OCI-LY3 (cell line): ENCODE measurements around the gene ZBTB7C.

Experiments
- H2AFZ ChIP-seq: fragments of 200-600, 300-600 bp; shearing (Covaris generic); 2 replicates; pipeline ENCODE4 v1.6.0; 2014; ENCODE audit warnings: antibody characterized with exemption, low read depth, low read length
- H3K27ac ChIP-seq: fragments of 200-600, 300-600 bp; sonication (generic); 2 replicates; pipeline ENCODE4 v1.5.1; 2014; ENCODE audit warnings: mild to moderate bottlenecking, low read length, moderate library complexity, mixed read lengths
- H3K27me3 ChIP-seq: fragments of 200-600, 300-600 bp; sonication (generic); 2 replicates; pipeline ENCODE4 v1.6.1; 2014; ENCODE audit warnings: low read depth, low read length, mixed read lengths
- H3K36me3 ChIP-seq: fragments of 200-600, 300-600 bp; sonication (generic); replicated peaks from 2 replicates; pipeline ENCODE3; 2014; ENCODE audit warnings: low read depth, low read length, mixed read lengths
- H3K4me1 ChIP-seq: fragments of 300-600, 200-600 bp; sonication (generic); 2 replicates; pipeline ENCODE4 v1.6.1; 2014; ENCODE audit warnings: low read length, mixed read lengths
- H3K4me2 ChIP-seq: fragments of 200-600, 300-600 bp; sonication (generic); 2 replicates; pipeline ENCODE4 v1.6.1; 2014; ENCODE audit warnings: low read length, mixed read lengths
- H3K4me3 ChIP-seq: fragments of 300-600, 200-600 bp; sonication (generic); 2 replicates; pipeline ENCODE4 v1.5.1; 2014; ENCODE audit warnings: antibody characterized with exemption, mild to moderate bottlenecking, low read length, moderate library complexity
- H3K79me2 ChIP-seq: fragments of 300-600, 200-600 bp; shearing (Covaris generic); 2 replicates; pipeline ENCODE4 v1.6.1; 2014; ENCODE audit warnings: mild to moderate bottlenecking, low read length, mixed read lengths
- H3K9ac ChIP-seq: fragments of 300-600, 200-600 bp; shearing (Covaris generic); 2 replicates; pipeline ENCODE4 v1.6.0; 2014; ENCODE audit warnings: mild to moderate bottlenecking, low read length, moderate library complexity
- H3K9me3 ChIP-seq: fragments of 200-600, 300-600 bp; shearing (Covaris generic); 2 replicates; pipeline ENCODE4 v1.6.1; 2014; ENCODE audit warnings: low read length, mixed read lengths; ENCODE audit not compliant: insufficient read depth
- H4K20me1 ChIP-seq: fragments of 200-600, 300-600 bp; sonication (generic); 2 replicates; pipeline ENCODE4 v1.6.1; 2016; ENCODE audit warnings: low read length, mixed read lengths; ENCODE audit not compliant: insufficient read depth
- CTCF ChIP-seq: fragments of 200-600, 300-600 bp; sonication (generic); IDR thresholded peaks from 2 replicates; pipeline ENCODE4 v1.5.1; 2014; ENCODE audit warnings: antibody characterized with exemption, low read length, low read depth
- EZH2phosphoT487 ChIP-seq: fragments of 200-600 bp; shearing (Covaris generic); IDR thresholded peaks from 2 replicates; pipeline ENCODE4 v1.6.1; 2018; ENCODE audit warnings: antibody characterized with exemption, mixed run types, low read depth

ZBTB7C gene

GRCh38 chr18:48060970-48061369 is 348.2 kb downstream of the ZBTB7C start:
- Histone ChIP-seq H3K79me2 (no peaks in the 10 kb centered on the region), H3K4me3 (no peak overlapping the region), H3K9ac (no peak overlapping the region), H3K27me3 (peaks cover 78% of the 10 kb centered on the region), H4K20me1 (no peaks in the 10 kb centered on the region), H3K4me2 (no peak overlapping the region), H2AFZ (no peak overlapping the region), H3K4me1 (no peaks in the 10 kb centered on the region), H3K27ac (no peak overlapping the region), H3K9me3 (no peaks in the 10 kb centered on the region), H3K36me3 (no peaks in the 10 kb centered on the region)
- TF ChIP-seq CTCF: no peak
- TF ChIP-seq EZH2phosphoT487: no peak

- no peak overlapping the region for H2AFZ ChIP-seq
- H3K9me3 ChIP-seq: no peaks in the 10 kb centered on the region
Measured at GRCh38 chr18:48060346-48060745, 348.8 kb downstream of the ZBTB7C start.

GRCh38 chr18:48059455-48060010 is 349.6 kb downstream of the ZBTB7C start:
- no peak overlapping the region for H3K9ac ChIP-seq
- no peaks in the 10 kb centered on the region for H3K79me2 ChIP-seq
- H3K4me3 ChIP-seq: no peak overlapping the region
- H4K20me1 ChIP-seq: no peaks in the 10 kb centered on the region
- no peak overlapping the region for H3K4me2 ChIP-seq
- no peak overlapping the region for H2AFZ ChIP-seq
- no peaks in the 10 kb centered on the region for H3K9me3 ChIP-seq
- no peaks in the 10 kb centered on the region for H3K36me3 ChIP-seq
- no peaks in the 10 kb centered on the region for H3K4me1 ChIP-seq
- no peak overlapping the region for H3K27ac ChIP-seq
- peaks cover 78% of the 10 kb centered on the region for H3K27me3 ChIP-seq
- TF ChIP-seq CTCF (no peak), EZH2phosphoT487 (no peak)

More at GRCh38 chr18:48060346-48060745, 348.8 kb downstream of the ZBTB7C start:
- Histone ChIP-seq H3K27ac (no peak overlapping the region), H3K36me3 (no peaks in the 10 kb centered on the region), H3K79me2 (no peaks in the 10 kb centered on the region), H4K20me1 (no peaks in the 10 kb centered on the region), H3K27me3 (peaks cover 78% of the 10 kb centered on the region), H3K4me1 (no peaks in the 10 kb centered on the region), H3K9ac (no peak overlapping the region), H3K4me2 (no peak overlapping the region), H3K4me3 (no peak overlapping the region)
- TF ChIP-seq EZH2phosphoT487: no peak
- TF ChIP-seq CTCF: no peak

GRCh38 chr18:48058486-48058885 is 350.7 kb downstream of the ZBTB7C start:
- Histone ChIP-seq H3K4me1 (no peaks in the 10 kb centered on the region), H3K36me3 (no peaks in the 10 kb centered on the region), H3K4me3 (no peak overlapping the region), H3K9ac (no peak overlapping the region), H3K4me2 (no peak overlapping the region), H3K27ac (no peak overlapping the region), H3K79me2 (no peaks in the 10 kb centered on the region), H3K9me3 (no peaks in the 10 kb centered on the region), H2AFZ (no peak overlapping the region), H3K27me3 (peaks cover 85% of the 10 kb centered on the region), H4K20me1 (no peaks in the 10 kb centered on the region)
- TF ChIP-seq CTCF (no peak), EZH2phosphoT487 (no peak)
